Upper lobe of left lung (tissue), 4 donors: Measurements from ENCODE around the gene CFAP73.

Experiments
- EP300 ChIP-seq, 4 donors: sonication (generic); formaldehyde crosslinking; IDR thresholded peaks; one replicate each; pipeline ENCODE4 v1.5.1; 2017; ENCODE audit warnings: antibody characterized with exemption in 4 of 4, control low read depth in 2 of 4
- POLR2A ChIP-seq, 4 donors: fragments of 450-650 bp; IDR thresholded peaks; one replicate each; pipeline ENCODE4 v1.5.1; 2016 to 2017; ENCODE audit warnings: antibody characterized with exemption in 4 of 4, mild to moderate bottlenecking in 2 of 4
- POLR2AphosphoS5 ChIP-seq, 2 donors: sonication (generic); formaldehyde crosslinking; IDR thresholded peaks; one replicate each; pipeline ENCODE4 v1.5.1; 2017; ENCODE audit warnings: antibody characterized with exemption in 2 of 2
- TF ChIP-seq, protein P1 (sequence below), 6 experiments: fragments of 450-650 bp in 4 of 6; fragments of 200-600 bp in 2 of 6; sonication (generic) in 2 of 6; IDR thresholded peaks; one replicate each; pipeline ENCODE4 v1.5.1; 2016 to 2019; ENCODE audit warnings: antibody characterized with exemption in 6 of 6

DNA sequence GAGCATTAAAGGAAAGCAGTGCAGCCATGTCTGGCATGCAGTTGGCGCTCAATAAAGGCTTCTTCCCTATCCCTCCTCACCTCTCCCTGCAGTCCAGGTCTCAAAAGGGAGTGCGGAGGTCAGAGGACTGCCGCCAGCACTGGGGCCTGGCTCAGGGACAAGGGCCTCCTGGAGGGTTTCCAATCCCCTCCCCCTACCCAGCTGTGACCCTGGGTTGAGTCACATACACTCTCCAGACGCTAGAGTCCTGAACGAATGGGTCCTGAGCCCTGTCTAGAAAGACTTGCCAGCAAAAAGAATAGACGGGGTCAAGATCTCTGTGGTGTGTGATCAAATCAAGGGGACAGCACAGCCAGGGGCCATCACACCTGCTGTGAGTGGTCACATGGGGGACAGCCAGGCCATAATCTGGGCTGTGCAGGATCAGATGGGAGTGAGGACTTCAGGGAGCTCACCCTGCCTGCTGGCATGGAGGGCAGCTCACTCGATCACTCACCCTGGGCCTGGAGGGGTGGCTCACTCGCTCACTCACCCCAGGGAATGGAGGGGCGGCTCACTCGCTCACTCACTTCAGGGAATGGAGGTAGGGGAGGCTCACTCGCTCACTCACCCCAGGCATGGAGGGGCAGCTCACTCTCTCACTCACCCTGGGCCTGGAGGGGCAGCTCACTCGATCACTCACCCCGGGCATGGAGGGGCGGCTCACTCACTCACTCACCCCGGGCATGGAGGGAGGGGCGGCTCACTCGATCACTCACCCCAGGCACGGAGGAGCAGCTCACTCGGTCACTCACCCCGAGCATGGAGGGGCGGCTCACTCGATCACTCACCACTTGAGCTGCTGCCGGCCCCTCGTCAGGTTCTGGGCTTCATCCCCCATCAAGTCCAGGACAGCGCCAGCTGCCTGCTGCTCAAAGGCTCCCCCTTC is 12.8 kb downstream of the CFAP73 start:
- TF ChIP-seq, protein P1, sequence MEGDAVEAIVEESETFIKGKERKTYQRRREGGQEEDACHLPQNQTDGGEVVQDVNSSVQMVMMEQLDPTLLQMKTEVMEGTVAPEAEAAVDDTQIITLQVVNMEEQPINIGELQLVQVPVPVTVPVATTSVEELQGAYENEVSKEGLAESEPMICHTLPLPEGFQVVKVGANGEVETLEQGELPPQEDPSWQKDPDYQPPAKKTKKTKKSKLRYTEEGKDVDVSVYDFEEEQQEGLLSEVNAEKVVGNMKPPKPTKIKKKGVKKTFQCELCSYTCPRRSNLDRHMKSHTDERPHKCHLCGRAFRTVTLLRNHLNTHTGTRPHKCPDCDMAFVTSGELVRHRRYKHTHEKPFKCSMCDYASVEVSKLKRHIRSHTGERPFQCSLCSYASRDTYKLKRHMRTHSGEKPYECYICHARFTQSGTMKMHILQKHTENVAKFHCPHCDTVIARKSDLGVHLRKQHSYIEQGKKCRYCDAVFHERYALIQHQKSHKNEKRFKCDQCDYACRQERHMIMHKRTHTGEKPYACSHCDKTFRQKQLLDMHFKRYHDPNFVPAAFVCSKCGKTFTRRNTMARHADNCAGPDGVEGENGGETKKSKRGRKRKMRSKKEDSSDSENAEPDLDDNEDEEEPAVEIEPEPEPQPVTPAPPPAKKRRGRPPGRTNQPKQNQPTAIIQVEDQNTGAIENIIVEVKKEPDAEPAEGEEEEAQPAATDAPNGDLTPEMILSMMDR (IDR thresholded peaks at IDR 0.05), result no peak
- TF ChIP-seq POLR2A (IDR thresholded peaks at IDR 0.05) (no peak), POLR2AphosphoS5 (IDR thresholded peaks at IDR 0.05) (no peak), EP300 (IDR thresholded peaks at IDR 0.05) (no peak)
